Measurements from ENCODE around the gene INHBB. TPM values are rescaled to one million over a fixed set of nuclear protein-coding genes. Genes with fewer than 3 reads are reported as not detected.

Gene INHBB
- total RNA-seq, 2 experiments from 2014 or later: not detected

DNA sequence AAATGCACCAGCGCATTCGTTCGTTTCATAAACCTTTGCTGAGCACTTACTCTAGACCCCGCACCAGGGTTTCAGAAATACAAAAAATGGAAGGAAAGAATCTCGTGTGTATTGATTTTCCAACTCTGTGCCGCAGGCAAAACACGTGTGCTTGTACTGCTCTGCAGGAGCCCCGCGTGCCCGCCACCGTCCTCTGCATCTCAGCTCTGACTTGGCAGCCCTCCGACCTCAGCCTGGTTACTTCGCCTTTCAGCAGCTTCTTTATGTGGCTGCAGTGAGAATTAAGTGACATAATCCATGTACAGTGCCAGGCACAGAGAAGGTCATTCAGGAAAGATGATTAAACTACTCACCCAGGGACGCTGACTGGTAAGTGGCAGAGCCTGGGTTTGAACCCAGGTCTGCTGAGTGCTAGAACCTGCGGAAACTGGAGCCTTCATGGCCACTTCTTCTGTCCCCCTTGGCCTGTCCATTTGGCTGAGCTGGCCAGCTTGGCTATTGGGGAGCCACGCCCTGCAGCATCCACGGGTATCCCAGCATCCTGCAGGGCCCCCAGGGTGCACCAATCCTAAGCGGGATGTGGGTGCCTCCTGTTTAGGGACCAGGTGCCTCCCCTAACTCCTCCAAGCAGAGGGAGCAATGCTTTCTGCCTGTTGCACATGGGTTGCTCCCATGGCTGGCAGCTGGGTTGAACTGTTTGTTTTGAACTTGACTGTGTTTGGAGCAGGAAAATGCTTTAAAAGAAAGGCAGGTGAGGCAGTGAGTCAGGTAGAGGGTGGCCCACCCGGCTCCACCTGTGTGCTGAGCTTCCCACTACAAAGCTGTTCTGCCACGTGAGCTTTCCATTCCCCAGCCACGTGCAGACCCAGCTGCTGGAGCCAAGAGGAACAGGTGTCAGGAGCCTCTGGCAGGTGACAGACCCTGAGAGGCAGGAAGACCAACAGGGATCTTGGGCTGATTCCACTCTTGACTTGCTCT, 34.3 kb downstream of the INHBB start:
- POLR2A ChIA-PET: no interaction called here

DNA sequence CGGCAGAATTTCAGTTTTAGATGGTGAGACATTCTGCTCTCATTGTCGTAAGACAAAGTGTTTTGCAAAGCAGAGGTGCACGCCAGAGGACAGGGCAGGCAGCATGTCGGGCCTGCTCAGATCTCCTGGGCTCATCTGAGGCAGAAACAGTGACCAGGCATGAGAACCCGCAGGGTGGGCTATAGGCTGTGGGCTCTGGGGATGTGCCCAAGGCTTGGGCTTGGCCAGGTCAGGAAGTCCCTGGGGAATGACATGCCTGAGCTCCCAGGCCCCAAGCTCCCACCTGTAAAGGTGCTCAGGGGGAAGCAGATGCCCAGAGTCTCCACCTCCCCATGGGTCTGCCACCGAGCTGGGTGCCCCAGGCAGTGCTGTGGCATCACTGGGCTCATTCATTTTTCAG, 35.3 kb downstream of the INHBB start:
- H3K27ac ChIP-seq (ENCODE audit: low read depth in 1 of 2, low read length in 2 of 2): no peak overlapping the region
- ChIA-PET POLR2A (no interaction called here), CTCF (no interaction called here)
- Mint-ChIP-seq H3K4me3 (no peak overlapping the region), H3K27me3 (peaks cover 13% of the 10 kb centered on the region), H3K36me3 (ENCODE audit: low read depth) (no peaks in the 10 kb centered on the region), H3K9me3 (no peaks in the 10 kb centered on the region), H3K27ac (no peak overlapping the region), H3K4me1 (ENCODE audit: low read depth) (no peaks in the 10 kb centered on the region)
- no peaks in the 10 kb centered on the region for H3K9me3 ChIP-seq (ENCODE audit: control insufficient read depth in 1 of 2, insufficient read depth in 1 of 2, low read length in 2 of 2)
- H3K4me3 ChIP-seq (ENCODE audit: low read length): no peak overlapping the region
- intact Hi-C loops (cut with DNase I, micrococcal nuclease): no loop called here
- DNase-seq: no peak
- H3K36me3 ChIP-seq (ENCODE audit: insufficient read depth, low read length): no peaks in the 10 kb centered on the region
- no peaks in the 10 kb centered on the region for H3K27me3 ChIP-seq (ENCODE audit: control insufficient read depth in 1 of 2, insufficient read depth in 2 of 2, low read length in 2 of 2)
- H3K4me1 ChIP-seq (ENCODE audit: insufficient read depth, low read length): no peaks in the 10 kb centered on the region
- TF ChIP-seq, protein P1, sequence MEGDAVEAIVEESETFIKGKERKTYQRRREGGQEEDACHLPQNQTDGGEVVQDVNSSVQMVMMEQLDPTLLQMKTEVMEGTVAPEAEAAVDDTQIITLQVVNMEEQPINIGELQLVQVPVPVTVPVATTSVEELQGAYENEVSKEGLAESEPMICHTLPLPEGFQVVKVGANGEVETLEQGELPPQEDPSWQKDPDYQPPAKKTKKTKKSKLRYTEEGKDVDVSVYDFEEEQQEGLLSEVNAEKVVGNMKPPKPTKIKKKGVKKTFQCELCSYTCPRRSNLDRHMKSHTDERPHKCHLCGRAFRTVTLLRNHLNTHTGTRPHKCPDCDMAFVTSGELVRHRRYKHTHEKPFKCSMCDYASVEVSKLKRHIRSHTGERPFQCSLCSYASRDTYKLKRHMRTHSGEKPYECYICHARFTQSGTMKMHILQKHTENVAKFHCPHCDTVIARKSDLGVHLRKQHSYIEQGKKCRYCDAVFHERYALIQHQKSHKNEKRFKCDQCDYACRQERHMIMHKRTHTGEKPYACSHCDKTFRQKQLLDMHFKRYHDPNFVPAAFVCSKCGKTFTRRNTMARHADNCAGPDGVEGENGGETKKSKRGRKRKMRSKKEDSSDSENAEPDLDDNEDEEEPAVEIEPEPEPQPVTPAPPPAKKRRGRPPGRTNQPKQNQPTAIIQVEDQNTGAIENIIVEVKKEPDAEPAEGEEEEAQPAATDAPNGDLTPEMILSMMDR (IDR thresholded peaks at IDR 0.05): no peak
- no peak for ATAC-seq (ENCODE audit: poor library complexity)

More for the DNA sequence above, 34.3 kb downstream of the INHBB start:
- Histone ChIP-seq H3K4me3 (ENCODE audit: low read length) (no peak overlapping the region), H3K9me3 (ENCODE audit: control insufficient read depth in 1 of 2, insufficient read depth in 1 of 2, low read length in 2 of 2) (no peaks in the 10 kb centered on the region), H3K27me3 (ENCODE audit: control insufficient read depth in 1 of 2, insufficient read depth in 2 of 2, low read length in 2 of 2) (peaks cover 0 to 2% of the 10 kb centered on the region in 2 experiments), H3K4me1 (ENCODE audit: insufficient read depth, low read length) (no peaks in the 10 kb centered on the region), H3K27ac (ENCODE audit: low read depth in 1 of 2, low read length in 2 of 2) (no peak overlapping the region), H3K36me3 (ENCODE audit: insufficient read depth, low read length) (no peaks in the 10 kb centered on the region)
- no peak for DNase-seq
- H3K4me3 Mint-ChIP-seq: no peak overlapping the region
- TF ChIP-seq, protein P1 (IDR thresholded peaks at IDR 0.05): no peak
- no peaks in the 10 kb centered on the region for H3K36me3 Mint-ChIP-seq (ENCODE audit: low read depth)
- H3K9me3 Mint-ChIP-seq: no peaks in the 10 kb centered on the region
- peaks cover 13% of the 10 kb centered on the region for H3K27me3 Mint-ChIP-seq
- ATAC-seq (ENCODE audit: poor library complexity): no peak
- H3K27ac Mint-ChIP-seq: no peak overlapping the region
- intact Hi-C loops (cut with DNase I, micrococcal nuclease): no loop called here
- H3K4me1 Mint-ChIP-seq (ENCODE audit: low read depth): no peaks in the 10 kb centered on the region
- CTCF ChIA-PET: no interaction called here

DNA sequence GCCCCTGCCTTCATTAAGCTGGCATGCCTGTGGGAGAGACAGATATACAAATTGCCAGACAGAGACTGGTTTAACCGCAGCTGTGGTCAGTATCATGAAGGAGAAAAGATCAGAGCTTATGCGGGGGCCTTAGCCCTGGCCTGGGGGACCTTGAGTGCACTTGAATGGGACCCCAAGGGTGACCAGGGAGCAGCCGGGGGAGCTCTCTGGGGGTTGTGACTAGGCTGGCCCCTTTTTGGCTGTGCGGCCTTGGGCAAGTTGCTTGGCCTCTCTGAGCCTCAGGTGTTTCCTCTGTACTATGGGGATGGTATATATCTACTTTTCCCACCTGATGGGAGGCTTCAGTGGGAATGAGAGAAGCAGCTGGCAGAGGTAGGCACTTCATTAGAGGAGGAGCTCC, 35.7 kb downstream of the INHBB start:
- Mint-ChIP-seq H3K27ac (no peak overlapping the region), H3K36me3 (ENCODE audit: low read depth) (no peaks in the 10 kb centered on the region), H3K9me3 (no peaks in the 10 kb centered on the region), H3K4me1 (ENCODE audit: low read depth) (no peaks in the 10 kb centered on the region), H3K27me3 (peaks cover 9% of the 10 kb centered on the region), H3K4me3 (no peak overlapping the region)
- Histone ChIP-seq H3K36me3 (ENCODE audit: insufficient read depth, low read length) (no peaks in the 10 kb centered on the region), H3K4me1 (ENCODE audit: insufficient read depth, low read length) (no peaks in the 10 kb centered on the region), H3K27ac (ENCODE audit: low read depth in 1 of 2, low read length in 2 of 2) (no peak overlapping the region), H3K4me3 (ENCODE audit: low read length) (no peak overlapping the region), H3K27me3 (ENCODE audit: control insufficient read depth in 1 of 2, insufficient read depth in 2 of 2, low read length in 2 of 2) (no peaks in the 10 kb centered on the region), H3K9me3 (ENCODE audit: control insufficient read depth in 1 of 2, insufficient read depth in 1 of 2, low read length in 2 of 2) (no peaks in the 10 kb centered on the region)
- POLR2A ChIA-PET: no interaction called here
- no peak for DNase-seq
- TF ChIP-seq, protein P1 (IDR thresholded peaks at IDR 0.05): no peak
- no peak for ATAC-seq (ENCODE audit: poor library complexity)
- intact Hi-C loops (cut with DNase I, micrococcal nuclease): no loop called here
- CTCF ChIA-PET: no interaction called here
